ENCODE data around the gene FOSL2. TPM values are rescaled to one million over a fixed set of nuclear protein-coding genes. Genes with fewer than 3 reads are reported as not detected.

Gene FOSL2
- total RNA-seq, 1 experiment from 2014 or later, result 141 TPM

GRCh38 chr2:28387082-28387960 lies 5.3 kb upstream of the FOSL2 start:
- ChIA-PET CTCF (interaction anchor here (0.6 to 0.8 kb wide), 3 partner anchors 66 to 1020 kb away, joined by 3 to 4 read pairs (median 3); no protein-coding TSS in a partner anchor), POLR2A (interaction anchor here (1.0 to 6.3 kb wide), 3 partner anchors 10 to 118 kb away, joined by 3 to 277 read pairs (median 18); no protein-coding TSS in a partner anchor)
- no peak overlapping the region for H3K4me3 Mint-ChIP-seq (ENCODE audit: unreplicated experiment)
- no peak for DNase-seq (ENCODE audit: unreplicated experiment)
- peaks cover 31% of the 10 kb centered on the region for H3K4me1 Mint-ChIP-seq (ENCODE audit: insufficient read depth, unreplicated experiment)
- no TSS peak for BruUV-seq (replicated peaks)
- no peak overlapping the region for H3K27ac Mint-ChIP-seq (ENCODE audit: low read depth, unreplicated experiment)
- H3K36me3 Mint-ChIP-seq (ENCODE audit: insufficient read depth, unreplicated experiment), result no peaks in the 10 kb centered on the region
- no peaks in the 10 kb centered on the region for H3K9me3 Mint-ChIP-seq (ENCODE audit: unreplicated experiment)
- TF ChIP-seq CTCF (IDR thresholded peaks at IDR 0.05; ENCODE audit: unreplicated experiment), result no peak
- intact Hi-C loops (cut with micrococcal nuclease), result no loop called here
- no peaks in the 10 kb centered on the region for H3K27me3 Mint-ChIP-seq (ENCODE audit: insufficient read depth, unreplicated experiment)

- peaks cover 26% of the 10 kb centered on the region for H3K4me1 Mint-ChIP-seq (ENCODE audit: insufficient read depth, unreplicated experiment)
- no peaks in the 10 kb centered on the region for H3K9me3 Mint-ChIP-seq (ENCODE audit: unreplicated experiment)
- H3K27ac Mint-ChIP-seq (ENCODE audit: low read depth, unreplicated experiment), result no peak overlapping the region
- H3K27me3 Mint-ChIP-seq (ENCODE audit: insufficient read depth, unreplicated experiment), result no peaks in the 10 kb centered on the region
- no peak for TF ChIP-seq CTCF (IDR thresholded peaks at IDR 0.05; ENCODE audit: unreplicated experiment)
- CTCF ChIA-PET, result interaction anchor here (0.8 to 3.4 kb wide), 2 partner anchors 10 to 113 kb away, joined by 6 to 44 read pairs; no protein-coding TSS in a partner anchor
- POLR2A ChIA-PET, result interaction anchor here (0.6 to 6.3 kb wide), 52 partner anchors 11 to 698 kb away, joined by 3 to 295 read pairs (median 4); partner anchors contain the start of genes BABAM2, MRPL33 and RBKS
- no TSS peak for BruUV-seq (replicated peaks)
- intact Hi-C loops (cut with micrococcal nuclease), result loop anchor here (2.0 to 10.0 kb wide), 3 partner anchors 115 to 305 kb away; no protein-coding TSS in a partner anchor
- no peak for DNase-seq (ENCODE audit: unreplicated experiment)
- no peak overlapping the region for H3K4me3 Mint-ChIP-seq (ENCODE audit: unreplicated experiment)
- peaks cover 12% of the 10 kb centered on the region for H3K36me3 Mint-ChIP-seq (ENCODE audit: insufficient read depth, unreplicated experiment)
Observed at GRCh38 chr2:28389399-28390240, 3.0 kb upstream of the FOSL2 start.

GRCh38 chr2:28390241-28390745 lies 2.4 kb upstream of the FOSL2 start:
- DNase-seq (ENCODE audit: unreplicated experiment), result peak; percentile 97
- intact Hi-C loops (cut with micrococcal nuclease), result loop anchor here (2.0 to 10.0 kb wide), 3 partner anchors 115 to 305 kb away; no protein-coding TSS in a partner anchor

More at GRCh38 chr2:28390241-28390745, 2.4 kb upstream of the FOSL2 start:
- TF ChIP-seq CTCF (IDR thresholded peaks at IDR 0.05; ENCODE audit: unreplicated experiment), result no peak
- no peaks in the 10 kb centered on the region for H3K9me3 Mint-ChIP-seq (ENCODE audit: unreplicated experiment)
- no peaks in the 10 kb centered on the region for H3K27me3 Mint-ChIP-seq (ENCODE audit: insufficient read depth, unreplicated experiment)
- H3K4me3 Mint-ChIP-seq (ENCODE audit: unreplicated experiment), result no peak overlapping the region
- ChIA-PET POLR2A (interaction anchor here (0.6 to 6.3 kb wide), 53 partner anchors 11 to 699 kb away, joined by 3 to 295 read pairs (median 4); partner anchors contain the start of genes BABAM2, MRPL33 and RBKS), CTCF (interaction anchor here (0.6 to 3.4 kb wide), 4 partner anchors 11 to 687 kb away, joined by 3 to 44 read pairs (median 5); no protein-coding TSS in a partner anchor)
- no peak overlapping the region for H3K27ac Mint-ChIP-seq (ENCODE audit: low read depth, unreplicated experiment)
- peaks cover 12% of the 10 kb centered on the region for H3K36me3 Mint-ChIP-seq (ENCODE audit: insufficient read depth, unreplicated experiment)
- no TSS peak for BruUV-seq (replicated peaks)
- H3K4me1 Mint-ChIP-seq (ENCODE audit: insufficient read depth, unreplicated experiment), result peaks cover 21% of the 10 kb centered on the region

Measured in MCF 10A (cell line).